Endothelial cell (in vitro differentiated cells): ENCODE data around the gene VAT1. TPM values are rescaled to one million over a fixed set of nuclear protein-coding genes. Genes with fewer than 3 reads are reported as not detected.

Experiments used
- DNase-seq: peaks from one replicate; pipeline ENCODE4 v3.0.0; 2021; ENCODE audit warnings: low spot score
- H3K27ac Mint-ChIP-seq: one replicate; pipeline ENCODE4 v1.8.0; 2021; ENCODE audit warnings: mixed read lengths, inconsistent platforms; ENCODE audit not compliant: unreplicated experiment
- H3K27me3 Mint-ChIP-seq: one replicate; pipeline ENCODE4 v1.8.0; 2021; ENCODE audit warnings: mild to moderate bottlenecking, moderate library complexity, mixed read lengths, inconsistent platforms; ENCODE audit not compliant: unreplicated experiment
- H3K36me3 Mint-ChIP-seq: one replicate; pipeline ENCODE4 v1.8.0; 2021; ENCODE audit warnings: mild to moderate bottlenecking, low read depth, mixed read lengths, inconsistent platforms; ENCODE audit not compliant: unreplicated experiment
- H3K4me1 Mint-ChIP-seq: one replicate; pipeline ENCODE4 v1.8.0; 2021; ENCODE audit warnings: mild to moderate bottlenecking, mixed read lengths, inconsistent platforms; ENCODE audit not compliant: unreplicated experiment
- H3K4me3 Mint-ChIP-seq: one replicate; pipeline ENCODE4 v1.8.0; 2021; ENCODE audit warnings: mild to moderate bottlenecking, mixed read lengths, inconsistent platforms; ENCODE audit not compliant: unreplicated experiment
- H3K9me3 Mint-ChIP-seq: one replicate; pipeline ENCODE4 v1.8.0; 2021; ENCODE audit warnings: mixed read lengths, inconsistent platforms; ENCODE audit not compliant: unreplicated experiment
- total RNA-seq: library from RNA; stranded (reverse); fragmentation: NEBNext Ultra II Directional; extraction: Animal tissue kit (Norgen Biotek cat#: 25700); gene quantifications from one replicate; pipeline ENCODE4 v1.2.1, GENCODE V29; 2021; ENCODE audit not compliant: unreplicated experiment
- TF ChIP-seq, protein P1 (sequence below): fragments of 200-600 bp; sonication (generic); IDR thresholded peaks from one replicate; pipeline ENCODE4 v1.5.0; 2021; ENCODE audit warnings: antibody characterized with exemption; ENCODE audit not compliant: unreplicated experiment

Gene VAT1
- total RNA-seq, 1 donor from 2014 or later = 460 TPM

DNA sequence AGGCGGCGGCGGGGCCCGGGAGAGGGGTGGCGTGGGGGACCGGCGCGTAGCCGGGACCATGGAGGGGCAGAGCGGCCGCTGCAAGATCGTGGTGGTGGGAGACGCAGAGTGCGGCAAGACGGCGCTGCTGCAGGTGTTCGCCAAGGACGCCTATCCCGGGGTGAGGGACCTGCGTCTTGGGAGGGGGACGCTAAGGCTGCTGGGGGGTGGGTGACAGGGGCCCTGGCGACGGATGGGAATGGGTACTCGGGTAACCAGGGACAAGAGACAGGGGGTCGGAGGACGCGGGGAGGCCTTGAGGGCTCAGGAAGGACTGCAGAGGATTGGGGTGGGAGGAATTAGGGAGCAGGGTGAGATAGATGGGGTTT is 3.1 kb upstream of the VAT1 start:
- H3K4me1 Mint-ChIP-seq = peaks cover 7% of the 10 kb centered on the region
- peaks cover 13% of the 10 kb centered on the region for H3K27me3 Mint-ChIP-seq
- peaks cover 4% of the 10 kb centered on the region for H3K36me3 Mint-ChIP-seq
- peak overlapping the region; percentile 91 for H3K4me3 Mint-ChIP-seq
- H3K27ac Mint-ChIP-seq = peak overlapping the region; percentile 42
- no peak for DNase-seq
- TF ChIP-seq, protein P1, sequence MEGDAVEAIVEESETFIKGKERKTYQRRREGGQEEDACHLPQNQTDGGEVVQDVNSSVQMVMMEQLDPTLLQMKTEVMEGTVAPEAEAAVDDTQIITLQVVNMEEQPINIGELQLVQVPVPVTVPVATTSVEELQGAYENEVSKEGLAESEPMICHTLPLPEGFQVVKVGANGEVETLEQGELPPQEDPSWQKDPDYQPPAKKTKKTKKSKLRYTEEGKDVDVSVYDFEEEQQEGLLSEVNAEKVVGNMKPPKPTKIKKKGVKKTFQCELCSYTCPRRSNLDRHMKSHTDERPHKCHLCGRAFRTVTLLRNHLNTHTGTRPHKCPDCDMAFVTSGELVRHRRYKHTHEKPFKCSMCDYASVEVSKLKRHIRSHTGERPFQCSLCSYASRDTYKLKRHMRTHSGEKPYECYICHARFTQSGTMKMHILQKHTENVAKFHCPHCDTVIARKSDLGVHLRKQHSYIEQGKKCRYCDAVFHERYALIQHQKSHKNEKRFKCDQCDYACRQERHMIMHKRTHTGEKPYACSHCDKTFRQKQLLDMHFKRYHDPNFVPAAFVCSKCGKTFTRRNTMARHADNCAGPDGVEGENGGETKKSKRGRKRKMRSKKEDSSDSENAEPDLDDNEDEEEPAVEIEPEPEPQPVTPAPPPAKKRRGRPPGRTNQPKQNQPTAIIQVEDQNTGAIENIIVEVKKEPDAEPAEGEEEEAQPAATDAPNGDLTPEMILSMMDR = no peak
- H3K9me3 Mint-ChIP-seq = no peaks in the 10 kb centered on the region

DNA sequence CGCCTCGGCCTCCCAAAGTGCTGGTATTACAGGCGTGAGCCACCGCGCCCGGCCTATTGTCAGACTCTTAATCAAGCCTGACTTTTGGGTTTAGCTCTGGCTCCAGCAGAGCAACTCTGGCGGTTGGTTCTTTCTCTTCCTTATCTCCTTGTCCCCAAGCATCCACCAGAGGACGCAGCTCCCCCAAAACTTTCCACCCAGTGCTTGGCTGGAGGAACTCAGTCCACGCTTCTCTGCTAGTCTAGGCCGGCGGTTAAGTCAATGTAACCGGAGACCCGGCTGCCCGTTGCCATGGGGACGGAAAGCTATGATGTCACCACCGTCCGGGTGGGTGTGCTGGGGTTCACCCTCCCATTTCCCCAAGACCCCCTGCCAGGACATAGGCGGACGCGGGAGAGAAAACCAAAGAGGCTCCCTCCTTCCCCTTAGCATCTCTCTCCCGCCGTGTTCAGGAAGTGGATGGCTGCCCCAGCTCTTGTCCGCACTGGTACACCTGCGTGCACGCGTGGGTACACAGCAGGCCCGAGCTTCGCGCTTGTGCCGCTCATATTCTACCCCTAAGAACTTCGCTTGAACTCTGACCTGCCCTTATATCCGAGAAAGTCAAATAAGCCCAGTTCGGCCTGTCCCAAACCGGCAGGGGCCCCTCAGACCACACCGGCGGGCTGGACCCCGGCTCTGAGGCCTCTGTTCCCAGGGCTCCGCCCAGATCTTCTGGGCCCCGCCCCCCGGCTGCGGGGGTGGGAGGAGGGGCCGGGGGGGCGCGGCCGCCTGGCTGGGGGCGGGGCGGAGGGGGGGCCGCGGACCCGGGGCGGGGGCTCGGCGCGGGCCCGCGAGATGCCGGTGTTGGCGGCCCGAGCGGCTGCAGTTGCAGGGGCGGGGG is 2.5 kb upstream of the VAT1 start, which contains the start of gene RND2:
RND2 (plus strand) TSS at position 825 of the 883 bp plus-strand sequence. CDS start 117 bp downstream, outside the sequence.
- Mint-ChIP-seq H3K4me3 (peak within 1 kb of the TSS; percentile 97), H3K27ac (peak within 1 kb of the TSS; percentile 93), H3K27me3 (peaks cover 15% of the 10 kb centered on the region), H3K4me1 (peaks cover 13% of the 10 kb centered on the region), H3K9me3 (no peaks in the 10 kb centered on the region), H3K36me3 (peaks cover 4% of the 10 kb centered on the region)
- peak; percentile 81 for DNase-seq
- TF ChIP-seq, protein P1 = peak; percentile 44

DNA sequence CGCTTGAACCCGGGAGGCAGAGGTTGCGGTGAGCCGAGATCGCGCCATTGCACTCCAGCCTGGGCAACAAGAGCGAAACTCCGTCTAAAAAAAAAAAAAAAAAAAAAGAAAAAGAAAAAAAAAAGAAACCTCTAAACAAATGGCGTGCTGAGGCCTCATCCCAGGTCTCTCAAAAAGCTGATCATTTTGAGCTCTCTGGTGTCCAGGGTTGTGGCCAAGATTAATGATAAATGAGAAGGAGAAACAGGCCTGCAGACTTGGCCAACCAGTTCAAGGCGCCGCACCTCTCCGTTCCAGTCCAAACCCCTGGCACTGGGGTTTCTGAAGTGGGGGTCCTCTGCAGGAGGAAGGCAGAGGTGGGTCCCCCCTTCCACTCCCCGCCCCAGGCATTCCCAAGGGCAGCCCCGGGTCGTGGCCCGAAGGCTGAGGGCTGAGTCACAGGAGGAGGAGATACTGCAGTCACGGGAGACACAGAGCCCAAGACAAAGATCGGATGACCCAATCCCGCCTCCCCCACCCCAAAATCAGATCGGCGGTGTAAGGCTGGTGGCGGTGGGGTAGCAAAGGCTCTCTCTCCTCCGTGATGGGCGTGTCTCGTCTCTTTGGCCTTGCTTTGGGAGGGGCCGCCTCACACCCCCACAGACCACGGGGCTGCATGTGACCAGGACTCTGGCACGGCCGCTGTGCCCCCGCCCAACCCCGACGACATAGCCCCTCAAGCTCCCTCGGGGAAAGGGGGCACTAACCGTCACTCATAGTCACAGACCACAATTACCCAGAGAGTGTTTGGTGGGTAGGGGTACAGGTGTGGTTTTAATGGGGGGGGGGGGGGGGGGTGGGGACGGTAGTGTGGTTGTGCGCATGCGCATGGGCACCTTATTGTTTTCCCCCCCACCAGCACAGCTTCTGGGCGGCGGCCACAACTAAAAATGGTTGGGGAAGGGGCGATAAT is 1.1 kb downstream of the VAT1 start:
- peaks cover 15% of the 10 kb centered on the region for H3K36me3 Mint-ChIP-seq
- peak; percentile 56 for DNase-seq
- TF ChIP-seq, protein P1 = no peak
- peak overlapping the region; percentile 96 for H3K4me3 Mint-ChIP-seq
- H3K27ac Mint-ChIP-seq = peak overlapping the region; percentile 97
- peaks cover 14% of the 10 kb centered on the region for H3K27me3 Mint-ChIP-seq
- H3K9me3 Mint-ChIP-seq = no peaks in the 10 kb centered on the region
- H3K4me1 Mint-ChIP-seq = peaks cover 36% of the 10 kb centered on the region

DNA sequence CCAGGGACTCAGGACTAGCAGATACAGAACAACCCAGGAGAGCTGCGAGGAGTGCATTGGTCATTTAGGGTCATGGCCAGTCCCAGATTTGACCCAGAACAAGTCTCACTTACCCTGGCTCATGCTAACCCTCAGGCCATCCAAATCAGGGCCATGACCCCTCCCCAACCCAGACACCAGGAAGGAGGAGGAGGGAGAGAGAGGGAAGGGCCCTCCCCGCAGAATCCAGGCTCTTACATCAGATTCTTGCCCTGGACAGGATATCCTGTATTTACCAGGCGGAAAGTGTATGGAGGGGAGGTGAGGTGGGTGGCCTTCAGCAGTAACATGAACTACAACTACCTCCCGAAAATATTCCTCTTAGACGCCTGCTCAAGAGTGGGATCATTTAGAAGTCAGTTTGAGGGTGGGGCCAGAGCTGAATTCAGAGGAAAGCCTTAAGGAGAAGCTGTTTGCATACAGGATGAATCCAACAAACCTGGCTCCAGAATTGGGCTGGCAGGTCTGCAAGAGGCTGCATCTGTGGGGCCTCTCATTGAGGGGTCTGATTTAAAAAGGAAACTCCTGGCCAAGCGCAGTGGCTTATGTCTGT is 2.1 kb downstream of the VAT1 start:
- peak; percentile 42 for DNase-seq
- peaks cover 19% of the 10 kb centered on the region for H3K36me3 Mint-ChIP-seq
- peak overlapping the region; percentile 97 for H3K27ac Mint-ChIP-seq

More for the DNA sequence above, 2.1 kb downstream of the VAT1 start:
- Mint-ChIP-seq H3K9me3 (no peaks in the 10 kb centered on the region), H3K4me3 (peak overlapping the region; percentile 96), H3K27me3 (peaks cover 15% of the 10 kb centered on the region), H3K4me1 (peaks cover 45% of the 10 kb centered on the region)
- TF ChIP-seq, protein P1 = no peak
